ENCODE measurements around the gene NCBP1. TPM values are rescaled to one million over a fixed set of nuclear protein-coding genes. Genes with fewer than 3 reads are reported as not detected.

Gene NCBP1
- total and polyA plus RNA-seq, 2 of the 4 experiments (the other 2 are of a cell fraction): 17.8 to 46.4 TPM

GRCh38 chr9:97673922-97674321 is 40.3 kb downstream of the NCBP1 start:
- DNase-seq: no peak
- Histone ChIP-seq H3K9me1 (ENCODE audit: insufficient read depth, low read length) (peaks cover 3% of the 10 kb centered on the region; the same call in 1 of the 2 replicates), H3K4me1 (ENCODE audit: control insufficient read depth, insufficient read depth, low read length) (peaks cover 4% of the 10 kb centered on the region; the same call in 1 of the 2 replicates), H3K9ac (ENCODE audit: low read depth, low read length) (no peak overlapping the region), H4K91ac (ENCODE audit: insufficient read depth, low read depth, low read length) (no peak overlapping the region), H4K20me1 (ENCODE audit: insufficient read depth, low read length) (no peaks in the 10 kb centered on the region), H2BK20ac (ENCODE audit: low read depth, low read length) (no peak overlapping the region), H4K8ac (ENCODE audit: low read depth in 2 of 2, low read length in 2 of 2) (no peak overlapping the region), H3K79me1 (ENCODE audit: low read depth in 1 of 2, low read length in 2 of 2) (peaks cover 4 to 9% of the 10 kb centered on the region in 2 experiments; a peak in 3 of 4 replicates), H3K27me3 (ENCODE audit: control insufficient read depth, insufficient read depth, low read length) (no peaks in the 10 kb centered on the region), H2AFZ (replicated peaks; ENCODE audit: low read length, poor library complexity) (no peak overlapping the region), H3K4me3 (ENCODE audit: insufficient read depth, low read depth, low read length) (no peak overlapping the region), H3K9me3 (ENCODE audit: control insufficient read depth, insufficient read depth, low read length) (no peaks in the 10 kb centered on the region), H3K4ac (ENCODE audit: low read depth, low read length) (no peak overlapping the region), H3K18ac (ENCODE audit: low read depth, low read length) (no peak overlapping the region), H3K27ac (ENCODE audit: insufficient read depth, low read length) (no peak overlapping the region), H3K36me3 (ENCODE audit: control insufficient read depth, insufficient read depth, low read length) (peaks cover 52% of the 10 kb centered on the region), H2AK5ac (ENCODE audit: low read depth, low read length) (no peak overlapping the region), H3K23ac (ENCODE audit: low read depth, low read length) (no peak overlapping the region), H3K56ac (ENCODE audit: extremely low read depth, insufficient read depth, low read length) (no peak overlapping the region), H2AK9ac (replicated peaks; ENCODE audit: low read depth, low read length, poor library complexity) (no peak overlapping the region), H2BK5ac (ENCODE audit: low read depth, low read length, poor library complexity, severe bottlenecking) (no peak overlapping the region), H3K4me2 (ENCODE audit: low read depth, low read length) (no peak overlapping the region), H2BK120ac (ENCODE audit: low read depth, low read length) (no peak overlapping the region), H3K14ac (replicated peaks; ENCODE audit: low read depth, low read length) (no peak overlapping the region), H4K5ac (ENCODE audit: low read depth, low read length) (no peak overlapping the region), H2BK15ac (ENCODE audit: low read depth, low read length) (no peak overlapping the region)
- no TSS peak for BruUV-seq (replicated peaks)
- no CpG with 5 or more reads among the region's 3 CpGs for WGBS, 2 experiments (ENCODE audit: extremely low coverage in 2 of 2, insufficient read length in 1 of 2)
- intact Hi-C loops (cut with micrococcal nuclease): no loop called here
- ChIA-PET CTCF (no interaction called here), POLR2A (ENCODE audit: unreplicated experiment) (no interaction called here)
- in situ Hi-C loops (cut with MboI; ENCODE audit: low sequenced_read_pairs): no loop called here
- TF ChIP-seq RCOR1 (IDR thresholded peaks at IDR 0.05; ENCODE audit: insufficient replicate concordance, low read length): no peak
- TF ChIP-seq BHLHE40 (IDR thresholded peaks at IDR 0.05; ENCODE audit: low read depth, low read length): no peak
- no peak for TF ChIP-seq RAD21 (IDR thresholded peaks at IDR 0.05; ENCODE audit: low read length)
- no peak for TF ChIP-seq SMC3 (IDR thresholded peaks at IDR 0.05; ENCODE audit: low read depth, low read length)
- TF ChIP-seq CEBPB (IDR thresholded peaks at IDR 0.05; ENCODE audit: low read depth, low read length): no peak
- TF ChIP-seq RFX5 (IDR thresholded peaks at IDR 0.05; ENCODE audit: low read depth, low read length): no peak
- TF ChIP-seq, protein P1, sequence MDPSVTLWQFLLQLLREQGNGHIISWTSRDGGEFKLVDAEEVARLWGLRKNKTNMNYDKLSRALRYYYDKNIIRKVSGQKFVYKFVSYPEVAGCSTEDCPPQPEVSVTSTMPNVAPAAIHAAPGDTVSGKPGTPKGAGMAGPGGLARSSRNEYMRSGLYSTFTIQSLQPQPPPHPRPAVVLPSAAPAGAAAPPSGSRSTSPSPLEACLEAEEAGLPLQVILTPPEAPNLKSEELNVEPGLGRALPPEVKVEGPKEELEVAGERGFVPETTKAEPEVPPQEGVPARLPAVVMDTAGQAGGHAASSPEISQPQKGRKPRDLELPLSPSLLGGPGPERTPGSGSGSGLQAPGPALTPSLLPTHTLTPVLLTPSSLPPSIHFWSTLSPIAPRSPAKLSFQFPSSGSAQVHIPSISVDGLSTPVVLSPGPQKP (IDR thresholded peaks at IDR 0.05; ENCODE audit: borderline replicate concordance, low read depth, low read length): no peak
- TF ChIP-seq, protein P2, sequence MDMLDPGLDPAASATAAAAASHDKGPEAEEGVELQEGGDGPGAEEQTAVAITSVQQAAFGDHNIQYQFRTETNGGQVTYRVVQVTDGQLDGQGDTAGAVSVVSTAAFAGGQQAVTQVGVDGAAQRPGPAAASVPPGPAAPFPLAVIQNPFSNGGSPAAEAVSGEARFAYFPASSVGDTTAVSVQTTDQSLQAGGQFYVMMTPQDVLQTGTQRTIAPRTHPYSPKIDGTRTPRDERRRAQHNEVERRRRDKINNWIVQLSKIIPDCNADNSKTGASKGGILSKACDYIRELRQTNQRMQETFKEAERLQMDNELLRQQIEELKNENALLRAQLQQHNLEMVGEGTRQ (IDR thresholded peaks at IDR 0.05; ENCODE audit: low read depth, low read length): no peak
- dilution Hi-C loops (cut with HindIII; ENCODE audit: low sequenced_read_pairs, unreplicated experiment): no loop called here
- no peak for ATAC-seq (ENCODE audit: low read depth)
